ENCODE measurements around the gene SMC3. TPM values are rescaled to one million over a fixed set of nuclear protein-coding genes. Genes with fewer than 3 reads are reported as not detected.

Gene SMC3
- total RNA-seq, 1 experiment from 2014 or later: 18.4 TPM

DNA sequence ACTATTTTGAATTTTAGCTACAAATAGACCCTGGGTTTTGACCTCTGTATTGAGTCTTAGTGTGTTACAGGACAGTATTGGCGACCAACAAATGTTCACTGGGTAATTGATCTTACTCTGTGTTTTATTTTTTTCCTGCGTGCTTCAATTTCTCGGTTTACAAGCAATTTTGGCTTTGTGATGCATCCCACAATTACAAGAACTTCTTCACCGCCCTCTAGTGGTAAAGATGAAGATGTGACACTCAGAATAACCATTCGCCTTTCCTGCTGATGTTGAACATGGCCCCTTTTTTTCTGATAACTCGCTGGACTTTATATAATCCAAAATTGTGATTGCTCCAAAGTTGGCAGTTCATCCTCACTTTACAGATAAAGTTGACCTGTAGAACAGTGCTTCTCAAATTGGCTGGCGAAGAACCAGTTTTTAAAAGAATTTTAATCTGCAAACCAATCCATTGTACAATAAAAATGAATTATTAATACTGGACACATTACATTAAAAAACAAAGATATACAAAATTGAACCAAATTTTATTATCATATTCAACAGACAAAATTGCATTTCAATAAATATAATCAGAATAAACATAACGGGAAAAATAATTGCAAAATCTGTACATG lies 20.2 kb upstream of the SMC3 start:
- peaks cover 3% of the 10 kb centered on the region; the same call in 1 of the 2 replicates for H3K4me1 ChIP-seq (ENCODE audit: insufficient read depth, low read length)
- no peaks in the 10 kb centered on the region for H3K27me3 ChIP-seq (ENCODE audit: low read length)
- H3K9me3 ChIP-seq (ENCODE audit: low read length): no peaks in the 10 kb centered on the region
- H3K4me3 ChIP-seq (ENCODE audit: low read length): no peak overlapping the region
- no peak overlapping the region for H3K4me2 ChIP-seq (ENCODE audit: low read length)
- ChIA-PET POLR2A (ENCODE audit: unreplicated experiment) (no interaction called here), CTCF (interaction anchor here (0.6 kb wide), 1 partner anchor 194 kb away, joined by 3 read pairs; no protein-coding TSS in a partner anchor)
- DNase-seq (peak; percentile 71), ATAC-seq (peak; percentile 53; the same call in 1 of the 2 replicates)
- H2AFZ ChIP-seq (ENCODE audit: low read length): peak overlapping the region; percentile 65
- TF ChIP-seq EZH2 (IDR thresholded peaks at IDR 0.05; ENCODE audit: low read length, unreplicated experiment) (no peak), EZH2phosphoT487 (IDR thresholded peaks at IDR 0.05; ENCODE audit: borderline replicate concordance, low read length) (no peak)
- TF ChIP-seq, protein P1, sequence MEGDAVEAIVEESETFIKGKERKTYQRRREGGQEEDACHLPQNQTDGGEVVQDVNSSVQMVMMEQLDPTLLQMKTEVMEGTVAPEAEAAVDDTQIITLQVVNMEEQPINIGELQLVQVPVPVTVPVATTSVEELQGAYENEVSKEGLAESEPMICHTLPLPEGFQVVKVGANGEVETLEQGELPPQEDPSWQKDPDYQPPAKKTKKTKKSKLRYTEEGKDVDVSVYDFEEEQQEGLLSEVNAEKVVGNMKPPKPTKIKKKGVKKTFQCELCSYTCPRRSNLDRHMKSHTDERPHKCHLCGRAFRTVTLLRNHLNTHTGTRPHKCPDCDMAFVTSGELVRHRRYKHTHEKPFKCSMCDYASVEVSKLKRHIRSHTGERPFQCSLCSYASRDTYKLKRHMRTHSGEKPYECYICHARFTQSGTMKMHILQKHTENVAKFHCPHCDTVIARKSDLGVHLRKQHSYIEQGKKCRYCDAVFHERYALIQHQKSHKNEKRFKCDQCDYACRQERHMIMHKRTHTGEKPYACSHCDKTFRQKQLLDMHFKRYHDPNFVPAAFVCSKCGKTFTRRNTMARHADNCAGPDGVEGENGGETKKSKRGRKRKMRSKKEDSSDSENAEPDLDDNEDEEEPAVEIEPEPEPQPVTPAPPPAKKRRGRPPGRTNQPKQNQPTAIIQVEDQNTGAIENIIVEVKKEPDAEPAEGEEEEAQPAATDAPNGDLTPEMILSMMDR (conservative IDR thresholded peaks at IDR 0.05; ENCODE audit: low read depth, low read length): peak; percentile 78
- no peak overlapping the region for H3K9ac ChIP-seq (ENCODE audit: low read length)
- no peaks in the 10 kb centered on the region for H3K9me2 ChIP-seq (replicated peaks; ENCODE audit: low read length)
- H3F3A ChIP-seq (ENCODE audit: low read length, unreplicated experiment): no peaks in the 10 kb centered on the region
- no peaks in the 10 kb centered on the region for H3K36me3 ChIP-seq (ENCODE audit: low read depth, low read length)
- BruUV-seq (replicated peaks): no TSS peak
- H3K27ac ChIP-seq (ENCODE audit: low read length): no peak overlapping the region
- intact Hi-C loops (cut with micrococcal nuclease): loop anchor here (1.0 to 5.0 kb wide), 2 partner anchors 35 to 241 kb away; no protein-coding TSS in a partner anchor
- H3K79me2 ChIP-seq (ENCODE audit: low read length): no peaks in the 10 kb centered on the region
- no peaks in the 10 kb centered on the region for H4K20me1 ChIP-seq (ENCODE audit: low read length)

DNA sequence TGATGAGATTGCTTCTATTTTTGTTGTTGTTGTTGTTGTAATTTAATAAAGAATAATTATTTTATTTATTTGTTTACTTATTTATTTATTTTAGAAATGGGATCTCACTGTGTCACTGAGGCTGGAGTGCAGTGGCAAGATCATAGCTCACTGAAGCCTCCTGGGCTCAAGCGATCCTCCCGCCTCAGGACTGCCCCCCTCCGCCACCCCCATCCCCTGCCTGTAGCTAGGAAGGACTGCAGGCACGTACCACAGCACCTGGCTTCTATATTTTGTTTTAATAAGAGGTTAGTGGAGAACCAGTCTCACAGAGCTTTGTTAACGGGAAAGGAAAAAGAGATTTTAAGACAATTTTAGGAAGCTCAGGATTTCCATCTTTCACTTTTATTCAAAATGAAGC lies 19.5 kb upstream of the SMC3 start:
- no peak overlapping the region for H3K27ac ChIP-seq (ENCODE audit: low read length)
- H3K27me3 ChIP-seq (ENCODE audit: low read length): no peaks in the 10 kb centered on the region
- intact Hi-C loops (cut with micrococcal nuclease): loop anchor here (5.0 kb wide), 1 partner anchor 36 kb away; no protein-coding TSS in a partner anchor
- no peaks in the 10 kb centered on the region for H3K36me3 ChIP-seq (ENCODE audit: low read depth, low read length)
- H3K9me3 ChIP-seq (ENCODE audit: low read length): no peaks in the 10 kb centered on the region
- TF ChIP-seq EZH2phosphoT487 (IDR thresholded peaks at IDR 0.05; ENCODE audit: borderline replicate concordance, low read length) (no peak), EZH2 (IDR thresholded peaks at IDR 0.05; ENCODE audit: low read length, unreplicated experiment) (no peak)
- TF ChIP-seq, protein P1 (conservative IDR thresholded peaks at IDR 0.05; ENCODE audit: low read depth, low read length): no peak
- no TSS peak for BruUV-seq (replicated peaks)
- peaks cover 3% of the 10 kb centered on the region; the same call in 1 of the 2 replicates for H3K4me1 ChIP-seq (ENCODE audit: insufficient read depth, low read length)
- no peak overlapping the region for H3K4me2 ChIP-seq (ENCODE audit: low read length)
- H3K9ac ChIP-seq (ENCODE audit: low read length): no peak overlapping the region
- no peaks in the 10 kb centered on the region for H3F3A ChIP-seq (ENCODE audit: low read length, unreplicated experiment)
- POLR2A ChIA-PET (ENCODE audit: unreplicated experiment): no interaction called here
- H4K20me1 ChIP-seq (ENCODE audit: low read length): no peaks in the 10 kb centered on the region
- H3K4me3 ChIP-seq (ENCODE audit: low read length): no peak overlapping the region
- DNase-seq (no peak), ATAC-seq (no peak)
- H2AFZ ChIP-seq (ENCODE audit: low read length): no peak overlapping the region
- H3K79me2 ChIP-seq (ENCODE audit: low read length): no peaks in the 10 kb centered on the region
- no peaks in the 10 kb centered on the region for H3K9me2 ChIP-seq (replicated peaks; ENCODE audit: low read length)
- CTCF ChIA-PET: interaction anchor here (1.2 kb wide), 1 partner anchor 241 kb away, joined by 8 read pairs; no protein-coding TSS in a partner anchor

DNA sequence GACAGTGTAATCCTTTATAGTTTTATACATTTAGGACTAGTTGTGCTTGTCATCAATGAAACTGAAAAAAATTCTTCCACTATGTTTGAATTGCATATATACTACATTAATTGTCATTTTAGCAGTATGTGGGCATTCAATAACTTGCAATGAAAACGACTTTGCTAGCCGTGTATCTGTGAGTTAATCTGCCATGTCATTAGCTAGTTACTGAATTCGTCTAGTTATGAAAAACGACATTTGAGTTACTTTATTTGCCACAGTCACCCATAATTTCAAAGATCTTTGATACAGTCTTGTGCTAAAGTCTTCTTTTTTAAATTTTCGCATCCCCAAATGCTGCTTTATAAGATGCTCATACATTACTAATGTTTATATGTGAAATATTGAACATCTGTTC lies 18.3 kb upstream of the SMC3 start:
- POLR2A ChIA-PET (ENCODE audit: unreplicated experiment): interaction anchor here (0.7 kb wide), 1 partner anchor 229 kb away, joined by 3 read pairs; no protein-coding TSS in a partner anchor

More for the DNA sequence above, 18.3 kb upstream of the SMC3 start:
- CTCF ChIA-PET: interaction anchor here (1.2 kb wide), 1 partner anchor 243 kb away, joined by 8 read pairs; no protein-coding TSS in a partner anchor
- Histone ChIP-seq H3K9me2 (replicated peaks; ENCODE audit: low read length) (no peaks in the 10 kb centered on the region), H3K9ac (ENCODE audit: low read length) (no peak overlapping the region), H3K4me1 (ENCODE audit: insufficient read depth, low read length) (peaks cover 3% of the 10 kb centered on the region; the same call in 1 of the 2 replicates), H4K20me1 (ENCODE audit: low read length) (no peaks in the 10 kb centered on the region), H2AFZ (ENCODE audit: low read length) (no peak overlapping the region), H3K79me2 (ENCODE audit: low read length) (no peaks in the 10 kb centered on the region), H3K36me3 (ENCODE audit: low read depth, low read length) (no peaks in the 10 kb centered on the region), H3K4me3 (ENCODE audit: low read length) (no peak overlapping the region), H3K27ac (ENCODE audit: low read length) (no peak overlapping the region), H3K4me2 (ENCODE audit: low read length) (no peak overlapping the region), H3K27me3 (ENCODE audit: low read length) (no peaks in the 10 kb centered on the region), H3F3A (ENCODE audit: low read length, unreplicated experiment) (no peaks in the 10 kb centered on the region), H3K9me3 (ENCODE audit: low read length) (no peaks in the 10 kb centered on the region)
- intact Hi-C loops (cut with micrococcal nuclease): loop anchor here (5.0 kb wide), 1 partner anchor 37 kb away; no protein-coding TSS in a partner anchor
- no peak for ATAC-seq
- TF ChIP-seq, protein P1 (conservative IDR thresholded peaks at IDR 0.05; ENCODE audit: low read depth, low read length): no peak
- TF ChIP-seq EZH2 (IDR thresholded peaks at IDR 0.05; ENCODE audit: low read length, unreplicated experiment) (no peak), EZH2phosphoT487 (IDR thresholded peaks at IDR 0.05; ENCODE audit: borderline replicate concordance, low read length) (no peak)
- no TSS peak for BruUV-seq (replicated peaks)
- no peak for DNase-seq
